ENCODE data around the gene PPA2. TPM values are rescaled to one million over a fixed set of nuclear protein-coding genes. Genes with fewer than 3 reads are reported as not detected.
"Not testable (repeated sequence)": the region's sequence is repeated elsewhere in the genome, so short reads cannot be mapped to it uniquely, and the experiment has no call there.

PPA2 gene
- total RNA-seq, 1 experiment from 2014 or later: 108 TPM

- H3K9me3 ChIP-seq (ENCODE audit: low read length): no peaks in the 10 kb centered on the region
- no peak for ATAC-seq
- no peaks in the 10 kb centered on the region for H3K27me3 ChIP-seq (ENCODE audit: low read length)
- no peak for DNase-seq
- POLR2A ChIA-PET (ENCODE audit: unreplicated experiment): no interaction called here
- no peak overlapping the region for H3K27ac ChIP-seq (ENCODE audit: low read length)
- peaks cover 8% of the 10 kb centered on the region for H3K36me3 ChIP-seq (ENCODE audit: low read depth, low read length)
- no peak overlapping the region for H3K4me3 ChIP-seq (ENCODE audit: low read length)
- H4K20me1 ChIP-seq (ENCODE audit: low read length): no peaks in the 10 kb centered on the region
- H3K9me2 ChIP-seq (replicated peaks; ENCODE audit: low read length): no peaks in the 10 kb centered on the region
- no peak overlapping the region for H3K4me2 ChIP-seq (ENCODE audit: low read length)
- H3K4me1 ChIP-seq (ENCODE audit: insufficient read depth, low read length): no peaks in the 10 kb centered on the region
- H3K79me2 ChIP-seq (ENCODE audit: low read length): peaks cover 20% of the 10 kb centered on the region; the same call in 1 of the 2 replicates
- no peak overlapping the region for H2AFZ ChIP-seq (ENCODE audit: low read length)
- CTCF ChIA-PET: no interaction called here
- no peak overlapping the region for H3K9ac ChIP-seq (ENCODE audit: low read length)
- BruUV-seq (replicated peaks): no TSS peak
- no peak for TF ChIP-seq EZH2 (IDR thresholded peaks at IDR 0.05; ENCODE audit: low read length, unreplicated experiment)
- intact Hi-C loops (cut with micrococcal nuclease): no loop called here
- no peaks in the 10 kb centered on the region for H3F3A ChIP-seq (ENCODE audit: low read length, unreplicated experiment)
These were observed 12.1 kb downstream of the PPA2 start for GRCh38 chr4:105461621-105462382.

- ATAC-seq (no peak), DNase-seq (no peak)
- ChIA-PET CTCF (no interaction called here), POLR2A (ENCODE audit: unreplicated experiment) (no interaction called here)
- no peak overlapping the region for H3K4me3 ChIP-seq (ENCODE audit: low read length)
- no peaks in the 10 kb centered on the region for H3K9me2 ChIP-seq (replicated peaks; ENCODE audit: low read length)
- intact Hi-C loops (cut with micrococcal nuclease): no loop called here
- H4K20me1 ChIP-seq (ENCODE audit: low read length): no peaks in the 10 kb centered on the region
- no peaks in the 10 kb centered on the region for H3F3A ChIP-seq (ENCODE audit: low read length, unreplicated experiment)
- H3K4me2 ChIP-seq (ENCODE audit: low read length): no peak overlapping the region
- no peak overlapping the region for H3K9ac ChIP-seq (ENCODE audit: low read length)
- H3K9me3 ChIP-seq (ENCODE audit: low read length): no peaks in the 10 kb centered on the region
- no peaks in the 10 kb centered on the region for H3K27me3 ChIP-seq (ENCODE audit: low read length)
- peaks cover 15% of the 10 kb centered on the region; the same call in 1 of the 2 replicates for H3K79me2 ChIP-seq (ENCODE audit: low read length)
- 0 out of 2 replicates have a peak, but pooled peaks cover 2% of the 10 kb centered on the region for H3K36me3 ChIP-seq (ENCODE audit: low read depth, low read length)
- no peak overlapping the region for H2AFZ ChIP-seq (ENCODE audit: low read length)
- no peak overlapping the region for H3K27ac ChIP-seq (ENCODE audit: low read length)
- TF ChIP-seq EZH2phosphoT487 (IDR thresholded peaks at IDR 0.05; ENCODE audit: borderline replicate concordance, low read length) (no peak), CTCF (conservative IDR thresholded peaks at IDR 0.05; ENCODE audit: low read depth, low read length) (no peak), EZH2 (IDR thresholded peaks at IDR 0.05; ENCODE audit: low read length, unreplicated experiment) (no peak)
- no TSS peak for BruUV-seq (replicated peaks)
- H3K4me1 ChIP-seq (ENCODE audit: insufficient read depth, low read length): no peaks in the 10 kb centered on the region
These were observed 12.6 kb downstream of the PPA2 start for GRCh38 chr4:105461221-105461620.

GRCh38 chr4:105460306-105460705 is 13.6 kb downstream of the PPA2 start:
- Histone ChIP-seq H3K27me3 (ENCODE audit: low read length) (no peaks in the 10 kb centered on the region), H3K9me3 (ENCODE audit: low read length) (no peaks in the 10 kb centered on the region), H3K9me2 (replicated peaks; ENCODE audit: low read length) (no peaks in the 10 kb centered on the region), H3K4me3 (ENCODE audit: low read length) (no peak overlapping the region), H3K9ac (ENCODE audit: low read length) (no peak overlapping the region), H3K79me2 (ENCODE audit: low read length) (peaks cover 13% of the 10 kb centered on the region; the same call in 1 of the 2 replicates), H3K4me2 (ENCODE audit: low read length) (no peak overlapping the region), H3K36me3 (ENCODE audit: low read depth, low read length) (no peaks in the 10 kb centered on the region), H4K20me1 (ENCODE audit: low read length) (no peaks in the 10 kb centered on the region), H2AFZ (ENCODE audit: low read length) (no peak overlapping the region), H3K27ac (ENCODE audit: low read length) (no peak overlapping the region), H3F3A (ENCODE audit: low read length, unreplicated experiment) (no peaks in the 10 kb centered on the region), H3K4me1 (ENCODE audit: insufficient read depth, low read length) (no peaks in the 10 kb centered on the region)
- intact Hi-C loops (cut with micrococcal nuclease): no loop called here
- ATAC-seq (no peak), DNase-seq (no peak)
- TF ChIP-seq CTCF (conservative IDR thresholded peaks at IDR 0.05; ENCODE audit: low read depth, low read length) (no peak), EZH2phosphoT487 (IDR thresholded peaks at IDR 0.05; ENCODE audit: borderline replicate concordance, low read length) (no peak), EZH2 (IDR thresholded peaks at IDR 0.05; ENCODE audit: low read length, unreplicated experiment) (no peak)
- ChIA-PET CTCF (no interaction called here), POLR2A (ENCODE audit: unreplicated experiment) (no interaction called here)
- no TSS peak for BruUV-seq (replicated peaks)

GRCh38 chr4:105458541-105458940 is 15.3 kb downstream of the PPA2 start:
- CTCF ChIA-PET; BruUV-seq (replicated peaks); H3K9ac ChIP-seq (ENCODE audit: low read length); H4K20me1 ChIP-seq (ENCODE audit: low read length); H2AFZ ChIP-seq (ENCODE audit: low read length); H3K9me3 ChIP-seq (ENCODE audit: low read length); H3K27ac ChIP-seq (ENCODE audit: low read length); DNase-seq; H3K36me3 ChIP-seq (ENCODE audit: low read depth, low read length); H3K9me2 ChIP-seq (replicated peaks; ENCODE audit: low read length); H3K4me2 ChIP-seq (ENCODE audit: low read length); ATAC-seq; H3K4me3 ChIP-seq (ENCODE audit: low read length); POLR2A ChIA-PET (ENCODE audit: unreplicated experiment); H3F3A ChIP-seq (ENCODE audit: low read length, unreplicated experiment); intact Hi-C loops (cut with micrococcal nuclease); H3K27me3 ChIP-seq (ENCODE audit: low read length); H3K4me1 ChIP-seq (ENCODE audit: insufficient read depth, low read length): not testable (repeated sequence)
- peaks cover 13% of the 10 kb centered on the region; the same call in 1 of the 2 replicates for H3K79me2 ChIP-seq (ENCODE audit: low read length)
